Measurements from ENCODE around the gene ITGB8.

DNA sequence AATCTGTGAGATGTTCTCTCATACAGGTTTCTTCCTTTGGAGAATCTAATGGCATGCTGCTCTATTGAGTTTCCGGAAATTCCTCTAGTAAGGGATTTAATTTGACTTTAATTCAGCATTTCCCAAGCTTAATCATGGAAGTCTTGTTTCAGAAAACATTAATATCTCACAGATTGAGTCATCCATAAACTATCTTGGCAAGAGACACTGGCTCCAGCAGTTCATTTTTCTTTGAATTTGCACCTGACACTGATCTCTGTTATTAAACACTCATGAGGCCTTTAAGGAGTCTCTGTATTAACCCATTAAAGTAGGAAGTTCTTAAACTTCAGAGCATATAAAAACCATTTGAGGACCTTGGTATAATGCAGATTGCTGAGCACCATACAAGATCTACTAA is 3.6 kb upstream of the ITGB8 start:
- TF ChIP-seq, protein P1, sequence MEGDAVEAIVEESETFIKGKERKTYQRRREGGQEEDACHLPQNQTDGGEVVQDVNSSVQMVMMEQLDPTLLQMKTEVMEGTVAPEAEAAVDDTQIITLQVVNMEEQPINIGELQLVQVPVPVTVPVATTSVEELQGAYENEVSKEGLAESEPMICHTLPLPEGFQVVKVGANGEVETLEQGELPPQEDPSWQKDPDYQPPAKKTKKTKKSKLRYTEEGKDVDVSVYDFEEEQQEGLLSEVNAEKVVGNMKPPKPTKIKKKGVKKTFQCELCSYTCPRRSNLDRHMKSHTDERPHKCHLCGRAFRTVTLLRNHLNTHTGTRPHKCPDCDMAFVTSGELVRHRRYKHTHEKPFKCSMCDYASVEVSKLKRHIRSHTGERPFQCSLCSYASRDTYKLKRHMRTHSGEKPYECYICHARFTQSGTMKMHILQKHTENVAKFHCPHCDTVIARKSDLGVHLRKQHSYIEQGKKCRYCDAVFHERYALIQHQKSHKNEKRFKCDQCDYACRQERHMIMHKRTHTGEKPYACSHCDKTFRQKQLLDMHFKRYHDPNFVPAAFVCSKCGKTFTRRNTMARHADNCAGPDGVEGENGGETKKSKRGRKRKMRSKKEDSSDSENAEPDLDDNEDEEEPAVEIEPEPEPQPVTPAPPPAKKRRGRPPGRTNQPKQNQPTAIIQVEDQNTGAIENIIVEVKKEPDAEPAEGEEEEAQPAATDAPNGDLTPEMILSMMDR (conservative IDR thresholded peaks at IDR 0.05; ENCODE audit: low read depth, low read length) = no peak
- TF ChIP-seq POLR2A (IDR thresholded peaks at IDR 0.05; ENCODE audit: low read depth, low read length) = no peak
- TF ChIP-seq RCOR1 (IDR thresholded peaks at IDR 0.05; ENCODE audit: insufficient replicate concordance, low read length) = no peak
- TF ChIP-seq MAZ (IDR thresholded peaks at IDR 0.05; ENCODE audit: borderline replicate concordance, low read depth, low read length) = no peak
- TF ChIP-seq RAD21 (IDR thresholded peaks at IDR 0.05; ENCODE audit: low read length) = no peak
- no peak for TF ChIP-seq CEBPB (IDR thresholded peaks at IDR 0.05; ENCODE audit: low read depth, low read length)
- TF ChIP-seq SMC3 (IDR thresholded peaks at IDR 0.05; ENCODE audit: low read depth, low read length) = no peak
- TF ChIP-seq NFE2L2 (IDR thresholded peaks at IDR 0.05; ENCODE audit: low read depth, low read length) = no peak
- no peak for TF ChIP-seq MXI1 (IDR thresholded peaks at IDR 0.05; ENCODE audit: borderline replicate concordance, low read depth, low read length)

All from IMR-90 (cell line).